ENCODE data around the gene OGFOD2.
"Not testable (repeated sequence)": the region's sequence is repeated elsewhere in the genome, so short reads cannot be mapped to it uniquely, and the experiment has no call there.

The OGFOD2 gene

GRCh38 chr12:123013185-123014095 is 38.4 kb downstream of the OGFOD2 start:
- ATAC-seq: no peak
- TF ChIP-seq, protein P1, sequence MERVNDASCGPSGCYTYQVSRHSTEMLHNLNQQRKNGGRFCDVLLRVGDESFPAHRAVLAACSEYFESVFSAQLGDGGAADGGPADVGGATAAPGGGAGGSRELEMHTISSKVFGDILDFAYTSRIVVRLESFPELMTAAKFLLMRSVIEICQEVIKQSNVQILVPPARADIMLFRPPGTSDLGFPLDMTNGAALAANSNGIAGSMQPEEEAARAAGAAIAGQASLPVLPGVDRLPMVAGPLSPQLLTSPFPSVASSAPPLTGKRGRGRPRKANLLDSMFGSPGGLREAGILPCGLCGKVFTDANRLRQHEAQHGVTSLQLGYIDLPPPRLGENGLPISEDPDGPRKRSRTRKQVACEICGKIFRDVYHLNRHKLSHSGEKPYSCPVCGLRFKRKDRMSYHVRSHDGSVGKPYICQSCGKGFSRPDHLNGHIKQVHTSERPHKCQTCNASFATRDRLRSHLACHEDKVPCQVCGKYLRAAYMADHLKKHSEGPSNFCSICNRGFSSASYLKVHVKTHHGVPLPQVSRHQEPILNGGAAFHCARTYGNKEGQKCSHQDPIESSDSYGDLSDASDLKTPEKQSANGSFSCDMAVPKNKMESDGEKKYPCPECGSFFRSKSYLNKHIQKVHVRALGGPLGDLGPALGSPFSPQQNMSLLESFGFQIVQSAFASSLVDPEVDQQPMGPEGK (CRISPR knock-in tag; IDR thresholded peaks at IDR 0.05; ENCODE audit: borderline replicate concordance): no peak
- TF ChIP-seq ZFP30 (CRISPR knock-in tag; IDR thresholded peaks at IDR 0.05) (no peak), OSR1 (CRISPR knock-in tag; IDR thresholded peaks at IDR 0.05) (no peak)

GRCh38 chr12:123014473-123014872 is 39.4 kb downstream of the OGFOD2 start:
- not testable (repeated sequence) for ATAC-seq

DNA sequence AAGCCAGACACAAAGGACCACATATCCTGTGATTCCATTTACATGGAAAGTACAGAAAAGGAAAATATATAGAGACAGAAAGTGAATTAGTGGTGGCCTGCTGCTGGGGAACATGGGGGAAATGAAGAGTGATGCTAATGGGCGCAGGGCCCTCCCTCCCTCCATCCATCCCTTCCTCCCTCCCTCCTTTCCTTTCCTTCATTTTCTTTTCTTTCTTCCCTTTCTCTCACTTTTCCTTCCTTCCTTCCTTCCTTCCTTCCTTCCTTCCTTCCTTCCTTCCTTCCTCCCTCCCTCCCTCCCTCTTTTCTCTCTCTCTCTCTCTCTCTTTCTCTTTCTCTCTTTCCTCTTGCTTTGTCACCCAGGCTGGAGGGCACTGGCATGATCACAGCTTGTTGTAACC is 42.7 kb downstream of the OGFOD2 start:
- no peak for ATAC-seq
- TF ChIP-seq CSDC2 (CRISPR knock-in tag; IDR thresholded peaks at IDR 0.05): no peak
- TF ChIP-seq, protein P2, sequence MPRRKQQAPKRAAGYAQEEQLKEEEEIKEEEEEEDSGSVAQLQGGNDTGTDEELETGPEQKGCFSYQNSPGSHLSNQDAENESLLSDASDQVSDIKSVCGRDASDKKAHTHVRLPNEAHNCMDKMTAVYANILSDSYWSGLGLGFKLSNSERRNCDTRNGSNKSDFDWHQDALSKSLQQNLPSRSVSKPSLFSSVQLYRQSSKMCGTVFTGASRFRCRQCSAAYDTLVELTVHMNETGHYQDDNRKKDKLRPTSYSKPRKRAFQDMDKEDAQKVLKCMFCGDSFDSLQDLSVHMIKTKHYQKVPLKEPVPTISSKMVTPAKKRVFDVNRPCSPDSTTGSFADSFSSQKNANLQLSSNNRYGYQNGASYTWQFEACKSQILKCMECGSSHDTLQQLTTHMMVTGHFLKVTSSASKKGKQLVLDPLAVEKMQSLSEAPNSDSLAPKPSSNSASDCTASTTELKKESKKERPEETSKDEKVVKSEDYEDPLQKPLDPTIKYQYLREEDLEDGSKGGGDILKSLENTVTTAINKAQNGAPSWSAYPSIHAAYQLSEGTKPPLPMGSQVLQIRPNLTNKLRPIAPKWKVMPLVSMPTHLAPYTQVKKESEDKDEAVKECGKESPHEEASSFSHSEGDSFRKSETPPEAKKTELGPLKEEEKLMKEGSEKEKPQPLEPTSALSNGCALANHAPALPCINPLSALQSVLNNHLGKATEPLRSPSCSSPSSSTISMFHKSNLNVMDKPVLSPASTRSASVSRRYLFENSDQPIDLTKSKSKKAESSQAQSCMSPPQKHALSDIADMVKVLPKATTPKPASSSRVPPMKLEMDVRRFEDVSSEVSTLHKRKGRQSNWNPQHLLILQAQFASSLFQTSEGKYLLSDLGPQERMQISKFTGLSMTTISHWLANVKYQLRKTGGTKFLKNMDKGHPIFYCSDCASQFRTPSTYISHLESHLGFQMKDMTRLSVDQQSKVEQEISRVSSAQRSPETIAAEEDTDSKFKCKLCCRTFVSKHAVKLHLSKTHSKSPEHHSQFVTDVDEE (CRISPR knock-in tag; IDR thresholded peaks at IDR 0.05): no peak

- ATAC-seq: no peak
- TF ChIP-seq ZC3H10 (CRISPR knock-in tag; IDR thresholded peaks at IDR 0.05) (no peak), CREB5 (CRISPR knock-in tag; IDR thresholded peaks at IDR 0.05; ENCODE audit: low read depth) (no peak), ZNF565 (CRISPR knock-in tag; conservative IDR thresholded peaks at IDR 0.05; ENCODE audit: low read depth) (no peak), ZNF70 (CRISPR knock-in tag; IDR thresholded peaks at IDR 0.05) (no peak), ZFP30 (CRISPR knock-in tag; IDR thresholded peaks at IDR 0.05) (no peak), TOX (CRISPR knock-in tag; IDR thresholded peaks at IDR 0.05; ENCODE audit: borderline replicate concordance) (no peak), ARNTL (CRISPR knock-in tag; IDR thresholded peaks at IDR 0.05; ENCODE audit: borderline replicate concordance, low read depth) (no peak), ZFP3 (CRISPR knock-in tag; IDR thresholded peaks at IDR 0.05) (no peak), GLIS3 (CRISPR knock-in tag; IDR thresholded peaks at IDR 0.05) (no peak), CSDC2 (CRISPR knock-in tag; IDR thresholded peaks at IDR 0.05) (no peak), BACH2 (CRISPR knock-in tag; IDR thresholded peaks at IDR 0.05; ENCODE audit: borderline replicate concordance) (no peak), ESRRG (CRISPR knock-in tag; IDR thresholded peaks at IDR 0.05) (no peak), TCF4 (CRISPR knock-in tag; IDR thresholded peaks at IDR 0.05; ENCODE audit: borderline replicate concordance) (no peak), ISL1 (CRISPR knock-in tag; IDR thresholded peaks at IDR 0.05) (no peak), RARB (CRISPR knock-in tag; IDR thresholded peaks at IDR 0.05) (no peak)
- TF ChIP-seq, protein P2 (CRISPR knock-in tag; IDR thresholded peaks at IDR 0.05): no peak
- TF ChIP-seq, protein P3, sequence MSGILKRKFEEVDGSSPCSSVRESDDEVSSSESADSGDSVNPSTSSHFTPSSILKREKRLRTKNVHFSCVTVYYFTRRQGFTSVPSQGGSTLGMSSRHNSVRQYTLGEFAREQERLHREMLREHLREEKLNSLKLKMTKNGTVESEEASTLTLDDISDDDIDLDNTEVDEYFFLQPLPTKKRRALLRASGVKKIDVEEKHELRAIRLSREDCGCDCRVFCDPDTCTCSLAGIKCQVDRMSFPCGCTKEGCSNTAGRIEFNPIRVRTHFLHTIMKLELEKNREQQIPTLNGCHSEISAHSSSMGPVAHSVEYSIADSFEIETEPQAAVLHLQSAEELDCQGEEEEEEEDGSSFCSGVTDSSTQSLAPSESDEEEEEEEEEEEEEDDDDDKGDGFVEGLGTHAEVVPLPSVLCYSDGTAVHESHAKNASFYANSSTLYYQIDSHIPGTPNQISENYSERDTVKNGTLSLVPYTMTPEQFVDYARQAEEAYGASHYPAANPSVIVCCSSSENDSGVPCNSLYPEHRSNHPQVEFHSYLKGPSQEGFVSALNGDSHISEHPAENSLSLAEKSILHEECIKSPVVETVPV (CRISPR knock-in tag; IDR thresholded peaks at IDR 0.05): no peak
- TF ChIP-seq, protein P4, sequence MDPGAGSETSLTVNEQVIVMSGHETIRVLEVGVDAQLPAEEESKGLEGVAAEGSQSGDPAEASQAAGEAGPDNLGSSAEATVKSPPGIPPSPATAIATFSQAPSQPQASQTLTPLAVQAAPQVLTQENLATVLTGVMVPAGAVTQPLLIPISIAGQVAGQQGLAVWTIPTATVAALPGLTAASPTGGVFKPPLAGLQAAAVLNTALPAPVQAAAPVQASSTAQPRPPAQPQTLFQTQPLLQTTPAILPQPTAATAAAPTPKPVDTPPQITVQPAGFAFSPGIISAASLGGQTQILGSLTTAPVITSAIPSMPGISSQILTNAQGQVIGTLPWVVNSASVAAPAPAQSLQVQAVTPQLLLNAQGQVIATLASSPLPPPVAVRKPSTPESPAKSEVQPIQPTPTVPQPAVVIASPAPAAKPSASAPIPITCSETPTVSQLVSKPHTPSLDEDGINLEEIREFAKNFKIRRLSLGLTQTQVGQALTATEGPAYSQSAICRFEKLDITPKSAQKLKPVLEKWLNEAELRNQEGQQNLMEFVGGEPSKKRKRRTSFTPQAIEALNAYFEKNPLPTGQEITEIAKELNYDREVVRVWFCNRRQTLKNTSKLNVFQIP (CRISPR knock-in tag; IDR thresholded peaks at IDR 0.05; ENCODE audit: borderline replicate concordance, low read depth): no peak
- TF ChIP-seq, protein P1 (CRISPR knock-in tag; IDR thresholded peaks at IDR 0.05; ENCODE audit: borderline replicate concordance): no peak
Measured at GRCh38 chr12:123019841-123020138, 44.7 kb downstream of the OGFOD2 start.
